ENCODE data around the gene TCAP.

The TCAP gene

GRCh38 chr17:39651923-39652586 lies 13.1 kb upstream of the TCAP start:
- no peak for DNase-seq (ENCODE audit: low spot score)

GRCh38 chr17:39652587-39653315 lies 12.4 kb upstream of the TCAP start:
- DNase-seq (ENCODE audit: low spot score): no peak

GRCh38 chr17:39653316-39653661 lies 11.9 kb upstream of the TCAP start:
- no peak for DNase-seq (ENCODE audit: low spot score)

GRCh38 chr17:39653662-39654331 lies 11.4 kb upstream of the TCAP start:
- peak; percentile 88 for DNase-seq (ENCODE audit: low spot score)

- DNase-seq (ENCODE audit: low spot score): no peak
Observed at GRCh38 chr17:39655105-39655504, 10.0 kb upstream of the TCAP start.

GRCh38 chr17:39658346-39658745 lies 6.8 kb upstream of the TCAP start:
- no peak for DNase-seq (ENCODE audit: low spot score)

- no peak for DNase-seq (ENCODE audit: low spot score)
Observed at GRCh38 chr17:39658760-39659159, 6.4 kb upstream of the TCAP start.

- DNase-seq (ENCODE audit: low spot score): no peak
Observed at GRCh38 chr17:39659279-39660010, 5.7 kb upstream of the TCAP start.

- DNase-seq (ENCODE audit: low spot score): no peak
Observed at GRCh38 chr17:39660011-39660360, 5.2 kb upstream of the TCAP start.

GRCh38 chr17:39660397-39661385 lies 4.5 kb upstream of the TCAP start:
- no peak for DNase-seq (ENCODE audit: low spot score)

- DNase-seq (ENCODE audit: low spot score): no peak
Observed at GRCh38 chr17:39661744-39662541, 3.2 kb upstream of the TCAP start.

- DNase-seq (ENCODE audit: low spot score): no peak
Observed at GRCh38 chr17:39662551-39663339, 2.4 kb upstream of the TCAP start.

- no peak for DNase-seq (ENCODE audit: low spot score)
Observed at GRCh38 chr17:39663340-39663687, 1.8 kb upstream of the TCAP start.

- peak; percentile 76 for DNase-seq (ENCODE audit: low spot score)
Observed at GRCh38 chr17:39663688-39664580, 1.2 kb upstream of the TCAP start.

- DNase-seq (ENCODE audit: low spot score): peak; percentile 46
Observed at GRCh38 chr17:39665642-39666224, 584 bp downstream of the TCAP start.

- no peak for DNase-seq (ENCODE audit: low spot score)
Observed at GRCh38 chr17:39666231-39666600, 1.1 kb downstream of the TCAP start.

GRCh38 chr17:39666601-39667261 lies 1.6 kb downstream of the TCAP start:
- DNase-seq (ENCODE audit: low spot score): no peak
